ENCODE measurements around the gene DDX28. TPM values are rescaled to one million over a fixed set of nuclear protein-coding genes. Genes with fewer than 3 reads are reported as not detected.

Gene DDX28
- total RNA-seq, 2 experiments from 2014 or later, result 16.6 to 17.3 TPM

DNA sequence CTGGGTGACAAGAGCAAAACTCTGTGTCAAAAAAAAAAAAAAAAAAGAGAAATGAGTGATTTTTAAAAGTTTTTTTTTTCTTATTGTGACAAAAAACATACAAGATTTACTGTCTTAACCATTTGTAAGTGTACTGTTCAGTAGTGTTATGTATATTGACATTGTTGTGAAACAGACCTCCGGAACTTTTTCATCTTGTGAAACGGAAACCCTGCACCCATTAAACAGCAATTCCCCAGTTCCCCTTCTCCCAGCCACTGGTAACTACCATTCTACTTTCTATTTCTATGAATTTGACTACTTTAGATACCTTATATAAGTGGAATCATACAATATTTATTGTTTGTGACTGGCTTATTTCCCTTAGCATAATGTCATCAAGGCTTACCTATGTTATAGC, 18.8 kb upstream of the DDX28 start:
- Mint-ChIP-seq H3K4me3 (no peak overlapping the region), H3K27me3 (no peaks in the 10 kb centered on the region), H3K27ac (no peak overlapping the region), H3K36me3 (ENCODE audit: low read depth) (peaks cover 31% of the 10 kb centered on the region), H3K9me3 (no peaks in the 10 kb centered on the region), H3K4me1 (ENCODE audit: low read depth) (peaks cover 12% of the 10 kb centered on the region)
- no peak for ATAC-seq
- CTCF ChIA-PET, result interaction anchor here (0.8 to 4.1 kb wide), 5 partner anchors 9 to 159 kb away, joined by 3 to 61 read pairs (median 9); partner anchors contain the start of genes DDX28, DPEP2NB, DUS2 and NRN1L
- intact Hi-C loops (cut with micrococcal nuclease), result no loop called here
- DNase-seq, result no peak
- TF ChIP-seq, protein P1, sequence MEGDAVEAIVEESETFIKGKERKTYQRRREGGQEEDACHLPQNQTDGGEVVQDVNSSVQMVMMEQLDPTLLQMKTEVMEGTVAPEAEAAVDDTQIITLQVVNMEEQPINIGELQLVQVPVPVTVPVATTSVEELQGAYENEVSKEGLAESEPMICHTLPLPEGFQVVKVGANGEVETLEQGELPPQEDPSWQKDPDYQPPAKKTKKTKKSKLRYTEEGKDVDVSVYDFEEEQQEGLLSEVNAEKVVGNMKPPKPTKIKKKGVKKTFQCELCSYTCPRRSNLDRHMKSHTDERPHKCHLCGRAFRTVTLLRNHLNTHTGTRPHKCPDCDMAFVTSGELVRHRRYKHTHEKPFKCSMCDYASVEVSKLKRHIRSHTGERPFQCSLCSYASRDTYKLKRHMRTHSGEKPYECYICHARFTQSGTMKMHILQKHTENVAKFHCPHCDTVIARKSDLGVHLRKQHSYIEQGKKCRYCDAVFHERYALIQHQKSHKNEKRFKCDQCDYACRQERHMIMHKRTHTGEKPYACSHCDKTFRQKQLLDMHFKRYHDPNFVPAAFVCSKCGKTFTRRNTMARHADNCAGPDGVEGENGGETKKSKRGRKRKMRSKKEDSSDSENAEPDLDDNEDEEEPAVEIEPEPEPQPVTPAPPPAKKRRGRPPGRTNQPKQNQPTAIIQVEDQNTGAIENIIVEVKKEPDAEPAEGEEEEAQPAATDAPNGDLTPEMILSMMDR (IDR thresholded peaks at IDR 0.05), result no peak
- POLR2A ChIA-PET, result interaction anchor here (1.4 kb wide), 1 partner anchor 18 kb away, joined by 3 read pairs; the partner anchor contains the start of genes DDX28 and DUS2

DNA sequence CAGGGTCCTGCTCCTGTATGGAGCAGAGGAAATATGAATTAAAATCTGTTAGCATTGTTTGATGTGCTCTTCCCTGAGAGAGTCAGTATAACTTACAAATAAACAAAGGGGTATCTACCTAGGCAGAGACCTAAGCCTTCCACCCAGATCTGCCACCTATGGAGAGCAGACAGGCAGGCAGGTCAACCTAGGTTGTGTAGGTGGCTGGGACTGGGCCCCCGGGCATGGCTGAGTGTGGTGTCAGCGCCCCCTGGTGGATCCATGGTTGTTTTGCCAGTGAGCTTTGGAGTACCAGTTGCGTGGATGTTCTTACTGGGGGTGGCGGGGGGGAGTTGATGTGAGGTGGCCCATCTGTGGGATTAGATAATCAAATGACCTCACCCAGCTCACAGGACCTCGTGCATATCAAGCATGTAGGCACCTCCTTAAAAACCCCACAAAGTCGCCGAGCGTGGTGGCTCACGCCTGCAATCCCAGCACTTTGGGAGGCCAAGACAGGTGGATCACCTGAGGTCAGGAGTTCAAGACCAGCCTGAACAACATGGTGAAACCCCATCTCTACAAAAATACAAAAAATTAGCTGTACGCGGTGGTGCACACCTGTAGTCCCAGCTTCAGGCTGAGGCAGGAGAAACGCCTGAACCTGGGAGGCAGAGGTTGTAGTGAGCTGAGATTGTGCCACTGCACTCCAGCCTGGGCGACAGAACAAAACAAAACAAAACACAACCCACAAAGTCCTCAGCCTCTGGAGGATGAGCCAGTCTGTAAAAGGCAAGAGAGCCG, 17.7 kb upstream of the DDX28 start:
- no peak overlapping the region for H3K4me3 Mint-ChIP-seq
- peaks cover 31% of the 10 kb centered on the region for H3K36me3 Mint-ChIP-seq (ENCODE audit: low read depth)
- peaks cover 13% of the 10 kb centered on the region for H3K4me1 Mint-ChIP-seq (ENCODE audit: low read depth)
- no peaks in the 10 kb centered on the region for H3K9me3 Mint-ChIP-seq
- CTCF ChIA-PET, result interaction anchor here (0.6 to 4.1 kb wide), 58 partner anchors 9 to 520 kb away, joined by 3 to 61 read pairs (median 4); partner anchors contain the start of genes DDX28, DPEP2, DUS2 and EDC4
- intact Hi-C loops (cut with micrococcal nuclease), result loop anchor here (1.0 kb wide), 1 partner anchor 47 kb away; no protein-coding TSS in a partner anchor
- ATAC-seq (peak; percentile 98), DNase-seq (peak; percentile 95)
- no peaks in the 10 kb centered on the region for H3K27me3 Mint-ChIP-seq
- H3K27ac Mint-ChIP-seq, result peak overlapping the region; percentile 40
- TF ChIP-seq, protein P1 (IDR thresholded peaks at IDR 0.05), result peak; percentile 82
- POLR2A ChIA-PET, result interaction anchor here (0.6 to 1.5 kb wide), 9 partner anchors 14 to 142 kb away, joined by 3 to 6 read pairs (median 3); partner anchors contain the start of genes DDX28 and DUS2

DNA sequence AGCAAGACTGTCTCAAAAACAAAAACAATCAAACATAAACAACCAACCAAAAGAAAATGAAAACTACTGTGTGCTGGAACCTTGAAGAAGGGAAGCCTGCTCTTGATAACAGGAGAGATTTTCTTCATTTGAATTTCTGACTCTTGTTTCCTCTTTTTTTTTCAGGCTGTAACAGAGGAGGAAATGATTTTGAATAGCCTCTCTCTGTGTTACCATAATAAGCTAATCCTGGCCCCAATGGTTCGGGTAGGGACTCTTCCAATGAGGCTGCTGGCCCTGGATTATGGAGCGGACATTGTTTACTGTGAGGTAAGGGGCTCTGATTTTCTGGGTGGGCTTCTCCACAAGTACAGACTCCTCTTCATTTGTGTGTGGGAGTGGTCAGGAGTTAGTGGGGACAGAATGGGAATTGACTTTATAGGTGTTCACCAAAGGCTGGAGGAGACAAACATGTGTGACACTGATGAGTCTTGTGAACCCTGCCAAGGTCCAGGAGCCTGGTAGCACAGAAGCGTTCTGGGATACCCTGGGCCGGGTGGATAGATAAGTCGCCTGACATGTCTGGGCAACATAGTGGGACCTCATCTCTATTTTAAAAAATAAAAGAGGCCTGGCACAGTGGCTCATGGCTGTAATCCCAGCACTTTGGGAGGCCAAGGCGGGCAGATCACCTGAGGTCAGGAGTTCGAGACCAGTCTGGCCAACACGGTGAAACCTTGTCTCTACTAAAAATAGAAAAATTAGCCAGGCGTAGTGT, 15.0 kb upstream of the DDX28 start:
- CTCF ChIA-PET, result interaction anchor here (1.6 kb wide), 1 partner anchor 57 kb away, joined by 3 read pairs; no protein-coding TSS in a partner anchor
- TF ChIP-seq, protein P1 (IDR thresholded peaks at IDR 0.05), result no peak
- peaks cover 13% of the 10 kb centered on the region for H3K4me1 Mint-ChIP-seq (ENCODE audit: low read depth)
- intact Hi-C loops (cut with micrococcal nuclease), result no loop called here
- no peak overlapping the region for H3K27ac Mint-ChIP-seq
- H3K4me3 Mint-ChIP-seq, result no peak overlapping the region
- peaks cover 31% of the 10 kb centered on the region for H3K36me3 Mint-ChIP-seq (ENCODE audit: low read depth)
- DNase-seq (no peak), ATAC-seq (no peak)
- H3K9me3 Mint-ChIP-seq, result no peaks in the 10 kb centered on the region
- POLR2A ChIA-PET, result no interaction called here
- H3K27me3 Mint-ChIP-seq, result no peaks in the 10 kb centered on the region

GRCh38 chr16:68035227-68035626, 12.2 kb upstream of the DDX28 start:
- no peaks in the 10 kb centered on the region for H3K9me3 Mint-ChIP-seq
- peaks cover 17% of the 10 kb centered on the region for H3K4me1 Mint-ChIP-seq (ENCODE audit: low read depth)
- no peaks in the 10 kb centered on the region for H3K27me3 Mint-ChIP-seq
- no peak overlapping the region for H3K27ac Mint-ChIP-seq
- ChIA-PET CTCF (no interaction called here), POLR2A (interaction anchor here (1.2 to 1.3 kb wide), 2 partner anchors 12 to 13 kb away, joined by 3 to 4 read pairs; partner anchors contain the start of genes DDX28 and DUS2)
- DNase-seq (no peak), ATAC-seq (no peak)
- H3K4me3 Mint-ChIP-seq, result no peak overlapping the region
- intact Hi-C loops (cut with micrococcal nuclease), result no loop called here
- TF ChIP-seq, protein P1 (IDR thresholded peaks at IDR 0.05), result no peak
- H3K36me3 Mint-ChIP-seq (ENCODE audit: low read depth), result peaks cover 26% of the 10 kb centered on the region
